ENCODE measurements around the gene SCGB1D2. TPM values are rescaled to one million over a fixed set of nuclear protein-coding genes. Genes with fewer than 3 reads are reported as not detected.
"Not testable (repeated sequence)": the region's sequence is repeated elsewhere in the genome, so short reads cannot be mapped to it uniquely, and the experiment has no call there.

SCGB1D2 gene
- total and polyA plus RNA-seq, 2 donors: 0.80 to 6.2 TPM

GRCh38 chr11:62206276-62207066 is 35.6 kb upstream of the SCGB1D2 start:
- not testable (repeated sequence) for H3K36me3 ChIP-seq (ENCODE audit: control insufficient read depth in 2 of 2, insufficient read depth in 2 of 2, low read length in 1 of 2); H3K27me3 ChIP-seq (ENCODE audit: control insufficient read depth in 2 of 2, insufficient read depth in 1 of 2, low read length in 1 of 2); DNase-seq (ENCODE audit: low read depth in 6 of 9, low spot score in 9 of 9); H3K27ac ChIP-seq (ENCODE audit: low read depth in 1 of 2, low read length in 1 of 2); H3K9me3 ChIP-seq (ENCODE audit: control insufficient read depth in 2 of 2, insufficient read depth in 1 of 2, low read length in 1 of 2); H3K4me3 ChIP-seq (ENCODE audit: low read length in 2 of 2); H3K4me1 ChIP-seq (ENCODE audit: control insufficient read depth in 2 of 2, insufficient read depth in 2 of 2, low read length in 2 of 2)
- WGBS: 96% methylated on average over 12 of the region's 12 CpGs

GRCh38 chr11:62208785-62209144 is 33.3 kb upstream of the SCGB1D2 start:
- no peaks in the 10 kb centered on the region for H3K9me3 ChIP-seq (ENCODE audit: control insufficient read depth in 2 of 2, insufficient read depth in 1 of 2, low read length in 1 of 2)
- H3K27ac ChIP-seq (ENCODE audit: low read depth in 1 of 2, low read length in 1 of 2): no peak overlapping the region
- no peak for DNase-seq (ENCODE audit: low read depth in 6 of 9, low spot score in 9 of 9)
- H3K4me1 ChIP-seq (ENCODE audit: control insufficient read depth in 2 of 2, insufficient read depth in 2 of 2, low read length in 2 of 2): no peaks in the 10 kb centered on the region
- H3K36me3 ChIP-seq (ENCODE audit: control insufficient read depth in 2 of 2, insufficient read depth in 2 of 2, low read length in 1 of 2): no peaks in the 10 kb centered on the region
- 83% methylated on average over 4 of the region's 4 CpGs for WGBS
- H3K27me3 ChIP-seq (ENCODE audit: control insufficient read depth in 2 of 2, insufficient read depth in 1 of 2, low read length in 1 of 2): no peaks in the 10 kb centered on the region
- H3K4me3 ChIP-seq (ENCODE audit: low read length in 2 of 2): no peak overlapping the region

- no peak for DNase-seq (ENCODE audit: low read depth in 6 of 9, low spot score in 9 of 9)
Measured at GRCh38 chr11:62217191-62217748, 24.8 kb upstream of the SCGB1D2 start.

GRCh38 chr11:62221498-62221897 is 20.5 kb upstream of the SCGB1D2 start:
- H3K27me3 ChIP-seq (ENCODE audit: control insufficient read depth in 2 of 2, insufficient read depth in 1 of 2, low read length in 1 of 2): no peaks in the 10 kb centered on the region
- H3K36me3 ChIP-seq (ENCODE audit: control insufficient read depth in 2 of 2, insufficient read depth in 2 of 2, low read length in 1 of 2): no peaks in the 10 kb centered on the region
- WGBS: 96% methylated on average over 3 of the region's 3 CpGs
- peaks cover 0 to 1% of the 10 kb centered on the region in 2 donors for H3K9me3 ChIP-seq (ENCODE audit: control insufficient read depth in 2 of 2, insufficient read depth in 1 of 2, low read length in 1 of 2)
- H3K27ac ChIP-seq (ENCODE audit: low read depth in 1 of 2, low read length in 1 of 2): no peak overlapping the region
- no peaks in the 10 kb centered on the region for H3K4me1 ChIP-seq (ENCODE audit: control insufficient read depth in 2 of 2, insufficient read depth in 2 of 2, low read length in 2 of 2)
- no peak overlapping the region for H3K4me3 ChIP-seq (ENCODE audit: low read length in 2 of 2)
- DNase-seq (ENCODE audit: low read depth in 6 of 9, low spot score in 9 of 9): no peak

More at GRCh38 chr11:62217191-62217748, 24.8 kb upstream of the SCGB1D2 start:
- Histone ChIP-seq H3K4me3 (ENCODE audit: low read length in 2 of 2) (no peak overlapping the region), H3K9me3 (ENCODE audit: control insufficient read depth in 2 of 2, insufficient read depth in 1 of 2, low read length in 1 of 2) (no peaks in the 10 kb centered on the region), H3K27me3 (ENCODE audit: control insufficient read depth in 2 of 2, insufficient read depth in 1 of 2, low read length in 1 of 2) (no peaks in the 10 kb centered on the region), H3K27ac (ENCODE audit: low read depth in 1 of 2, low read length in 1 of 2) (no peak overlapping the region), H3K4me1 (ENCODE audit: control insufficient read depth in 2 of 2, insufficient read depth in 2 of 2, low read length in 2 of 2) (no peaks in the 10 kb centered on the region), H3K36me3 (ENCODE audit: control insufficient read depth in 2 of 2, insufficient read depth in 2 of 2, low read length in 1 of 2) (no peaks in the 10 kb centered on the region)
- WGBS: 58% methylated on average over 5 of the region's 5 CpGs

GRCh38 chr11:62223095-62223494 is 18.9 kb upstream of the SCGB1D2 start:
- peaks cover 0 to 1% of the 10 kb centered on the region in 2 donors for H3K9me3 ChIP-seq (ENCODE audit: control insufficient read depth in 2 of 2, insufficient read depth in 1 of 2, low read length in 1 of 2)
- H3K27ac ChIP-seq (ENCODE audit: low read depth in 1 of 2, low read length in 1 of 2): no peak overlapping the region
- H3K36me3 ChIP-seq (ENCODE audit: control insufficient read depth in 2 of 2, insufficient read depth in 2 of 2, low read length in 1 of 2): no peaks in the 10 kb centered on the region
- no peaks in the 10 kb centered on the region for H3K4me1 ChIP-seq (ENCODE audit: control insufficient read depth in 2 of 2, insufficient read depth in 2 of 2, low read length in 2 of 2)
- H3K4me3 ChIP-seq (ENCODE audit: low read length in 2 of 2): no peak overlapping the region
- no peaks in the 10 kb centered on the region for H3K27me3 ChIP-seq (ENCODE audit: control insufficient read depth in 2 of 2, insufficient read depth in 1 of 2, low read length in 1 of 2)
- no peak for DNase-seq (ENCODE audit: low read depth in 6 of 9, low spot score in 9 of 9)

- H3K27me3 ChIP-seq (ENCODE audit: control insufficient read depth in 2 of 2, insufficient read depth in 1 of 2, low read length in 1 of 2): no peaks in the 10 kb centered on the region
- H3K4me3 ChIP-seq (ENCODE audit: low read length in 2 of 2): no peak overlapping the region
- H3K27ac ChIP-seq (ENCODE audit: low read depth in 1 of 2, low read length in 1 of 2): no peak overlapping the region
- no peaks in the 10 kb centered on the region for H3K4me1 ChIP-seq (ENCODE audit: control insufficient read depth in 2 of 2, insufficient read depth in 2 of 2, low read length in 2 of 2)
- H3K36me3 ChIP-seq (ENCODE audit: control insufficient read depth in 2 of 2, insufficient read depth in 2 of 2, low read length in 1 of 2): no peaks in the 10 kb centered on the region
- no peak for DNase-seq (ENCODE audit: low read depth in 6 of 9, low spot score in 9 of 9)
- H3K9me3 ChIP-seq (ENCODE audit: control insufficient read depth in 2 of 2, insufficient read depth in 1 of 2, low read length in 1 of 2): no peaks in the 10 kb centered on the region
Measured at GRCh38 chr11:62233730-62234129, 8.3 kb upstream of the SCGB1D2 start.

- peaks cover 0 to 2% of the 10 kb centered on the region in 2 donors for H3K27me3 ChIP-seq (ENCODE audit: control insufficient read depth in 2 of 2, insufficient read depth in 1 of 2, low read length in 1 of 2)
- no peaks in the 10 kb centered on the region for H3K4me1 ChIP-seq (ENCODE audit: control insufficient read depth in 2 of 2, insufficient read depth in 2 of 2, low read length in 2 of 2)
- no peaks in the 10 kb centered on the region for H3K36me3 ChIP-seq (ENCODE audit: control insufficient read depth in 2 of 2, insufficient read depth in 2 of 2, low read length in 1 of 2)
- no peak overlapping the region for H3K27ac ChIP-seq (ENCODE audit: low read depth in 1 of 2, low read length in 1 of 2)
- H3K4me3 ChIP-seq (ENCODE audit: low read length in 2 of 2): no peak overlapping the region
- DNase-seq (ENCODE audit: low read depth in 6 of 9, low spot score in 9 of 9): no peak
- H3K9me3 ChIP-seq (ENCODE audit: control insufficient read depth in 2 of 2, insufficient read depth in 1 of 2, low read length in 1 of 2): no peaks in the 10 kb centered on the region
- WGBS: 90% methylated on average over 2 of the region's 2 CpGs
Measured at GRCh38 chr11:62236187-62236586, 5.9 kb upstream of the SCGB1D2 start.

GRCh38 chr11:62237499-62237898 is 4.5 kb upstream of the SCGB1D2 start:
- Histone ChIP-seq H3K4me1 (ENCODE audit: control insufficient read depth in 2 of 2, insufficient read depth in 2 of 2, low read length in 2 of 2) (no peaks in the 10 kb centered on the region), H3K4me3 (ENCODE audit: low read length in 2 of 2) (no peak overlapping the region), H3K9me3 (ENCODE audit: control insufficient read depth in 2 of 2, insufficient read depth in 1 of 2, low read length in 1 of 2) (no peaks in the 10 kb centered on the region), H3K36me3 (ENCODE audit: control insufficient read depth in 2 of 2, insufficient read depth in 2 of 2, low read length in 1 of 2) (no peaks in the 10 kb centered on the region), H3K27ac (ENCODE audit: low read depth in 1 of 2, low read length in 1 of 2) (no peak overlapping the region), H3K27me3 (ENCODE audit: control insufficient read depth in 2 of 2, insufficient read depth in 1 of 2, low read length in 1 of 2) (peaks cover 0 to 2% of the 10 kb centered on the region in 2 donors)
- 71% methylated on average over 4 of the region's 4 CpGs for WGBS
- DNase-seq (ENCODE audit: low read depth in 6 of 9, low spot score in 9 of 9): no peak

- 94% methylated on average over 4 of the region's 4 CpGs for WGBS
- Histone ChIP-seq H3K4me3 (ENCODE audit: low read length in 2 of 2) (no peak overlapping the region), H3K27me3 (ENCODE audit: control insufficient read depth in 2 of 2, insufficient read depth in 1 of 2, low read length in 1 of 2) (peaks cover 0 to 2% of the 10 kb centered on the region in 2 donors), H3K9me3 (ENCODE audit: control insufficient read depth in 2 of 2, insufficient read depth in 1 of 2, low read length in 1 of 2) (no peaks in the 10 kb centered on the region), H3K27ac (ENCODE audit: low read depth in 1 of 2, low read length in 1 of 2) (no peak overlapping the region), H3K36me3 (ENCODE audit: control insufficient read depth in 2 of 2, insufficient read depth in 2 of 2, low read length in 1 of 2) (no peaks in the 10 kb centered on the region), H3K4me1 (ENCODE audit: control insufficient read depth in 2 of 2, insufficient read depth in 2 of 2, low read length in 2 of 2) (no peaks in the 10 kb centered on the region)
- DNase-seq (ENCODE audit: low read depth in 6 of 9, low spot score in 9 of 9): no peak
Measured at GRCh38 chr11:62238151-62238550, 3.9 kb upstream of the SCGB1D2 start.

All from thymus (tissue), 11 donors.